GM12801 (cell line): Measurements from ENCODE around the gene PYGO2.

Source experiments
- CTCF ChIP-seq: IDR thresholded peaks from one replicate; pipeline ENCODE4 v1.5.1; 2011; ENCODE audit warnings: control low read depth; ENCODE audit not compliant: insufficient read length; ENCODE audit errors: extremely low read depth

Gene PYGO2

GRCh38 chr1:154982897-154983648 lies 21.5 kb upstream of the PYGO2 start, which contains the start of gene FLAD1:
Gene FLAD1 (plus strand): TSS chr1:154983344. CDS start chr1:154983695, 351 bp downstream.
- no peak for TF ChIP-seq CTCF

GRCh38 chr1:154982341-154982740 lies 20.8 kb upstream of the PYGO2 start:
- no peak for TF ChIP-seq CTCF

GRCh38 chr1:154978360-154978759 lies 16.8 kb upstream of the PYGO2 start:
- no peak for TF ChIP-seq CTCF

- TF ChIP-seq CTCF: no peak
Observed at GRCh38 chr1:154975409-154976059, 14.0 kb upstream of the PYGO2 start.

GRCh38 chr1:154974808-154975408 lies 13.3 kb upstream of the PYGO2 start:
- no peak for TF ChIP-seq CTCF

GRCh38 chr1:154974102-154974807 lies 12.7 kb upstream of the PYGO2 start, which contains the start of gene CKS1B:
Gene CKS1B (plus strand): TSS chr1:154974681. CDS start chr1:154974746, 65 bp downstream.
- TF ChIP-seq CTCF: no peak

- no peak for TF ChIP-seq CTCF
Observed at GRCh38 chr1:154973344-154974101, 11.9 kb upstream of the PYGO2 start.
